K562 (cell line): ENCODE measurements around the gene KIAA0513. TPM values are rescaled to one million over a fixed set of nuclear protein-coding genes. Genes with fewer than 3 reads are reported as not detected.
A peak's percentile ranks its signal among the peaks of the same experiment; 100 is the strongest.

Experiments used
- CSDE1 ChIP-seq, 2 experiments: fragments of 450-650 bp; IDR thresholded peaks; 2 replicates each; pipeline ENCODE4 v1.6.1; 2016; ENCODE audit warnings: mild to moderate bottlenecking in 1 of 2
- ELK1 ChIP-seq: sonication (generic); formaldehyde crosslinking; IDR thresholded peaks from 2 replicates; pipeline ENCODE4 v1.8.1; 2022; ENCODE audit warnings: missing genetic modification reagents
- GATA2 ChIP-seq: sonication (generic); formaldehyde crosslinking; IDR thresholded peaks from 2 replicates; pipeline ENCODE4 v1.4.0; 2020; ENCODE audit warnings: mild to moderate bottlenecking, missing genetic modification reagents
- GTF2E2 ChIP-seq: fragments of 200-800 bp; sonication (Bioruptor generic); IDR thresholded peaks from 2 replicates; pipeline ENCODE4 v1.6.1; 2016; ENCODE audit warnings: missing genetic modification characterization, missing compliant biosample characterization
- JUN ChIP-seq, 2 experiments: sonication (generic) in 1 of 2; formaldehyde crosslinking in 1 of 2; IDR thresholded peaks; 2 replicates each; pipeline versions ENCODE4 v1.6.1 to v1.8.0; 2012 to 2022; ENCODE audit warnings: borderline replicate concordance in 2 of 2, mild to moderate bottlenecking in 2 of 2, improper control_type of control experiment in 1 of 2, low read depth in 1 of 2, low read length in 1 of 2, missing genetic modification reagents in 1 of 2
- KLF1 ChIP-seq: fragments of 450-650 bp; IDR thresholded peaks from 2 replicates; pipeline ENCODE4 v1.6.1; 2016; ENCODE audit warnings: missing genetic modification characterization, missing compliant biosample characterization
- L3MBTL2 ChIP-seq: fragments of 450-650 bp; IDR thresholded peaks from 2 replicates; pipeline ENCODE4 v1.6.1; 2016; ENCODE audit warnings: mild to moderate bottlenecking, moderate library complexity
- MLLT1 ChIP-seq, 2 experiments: fragments of 450-650 bp; IDR thresholded peaks; 2 replicates each; pipeline ENCODE4 v1.6.1; 2016
- POLR2H ChIP-seq: IDR thresholded peaks from 2 replicates; pipeline ENCODE4 v1.6.1; 2016; ENCODE audit warnings: missing genetic modification characterization, low read depth, mild to moderate bottlenecking, control low read depth, missing compliant biosample characterization, moderate library complexity
- RAD21 ChIP-seq, 2 experiments: fragments of 250-450 bp in 1 of 2; fragments of 450-650 bp in 1 of 2; sonication (Bioruptor Pico) in 1 of 2; formaldehyde crosslinking in 1 of 2; IDR thresholded peaks in 1 of 2; conservative IDR thresholded peaks in 1 of 2; 2 replicates each; pipeline versions ENCODE4 v1.4.0 to v1.8.0; 2020 to 2022; ENCODE audit warnings: mild to moderate bottlenecking in 2 of 2, moderate library complexity in 1 of 2
- REST ChIP-seq, 2 experiments: fragments of 450-650 bp; formaldehyde crosslinking in 1 of 2; IDR thresholded peaks; 2 replicates each; pipeline versions ENCODE4 v1.4.0 to v1.6.1; 2014 to 2020; ENCODE audit warnings: mild to moderate bottlenecking in 2 of 2, borderline replicate concordance in 1 of 2, low read depth in 1 of 2
- TEAD4 ChIP-seq, 2 experiments: sonication (generic) in 1 of 2; formaldehyde crosslinking in 1 of 2; IDR thresholded peaks; 2 replicates each; pipeline versions ENCODE4 v1.6.1 to v1.8.0; 2012 to 2022; ENCODE audit warnings: borderline replicate concordance in 1 of 2, inconsistent platforms in 1 of 2, low read length in 1 of 2, mild to moderate bottlenecking in 1 of 2, missing genetic modification reagents in 1 of 2
- ZNF830 ChIP-seq: fragments of 250-450 bp; sonication (Bioruptor Pico); IDR thresholded peaks from 2 replicates; pipeline ENCODE4 v1.5.0; 2021; ENCODE audit warnings: mild to moderate bottlenecking
- polyA plus RNA-seq, 8 experiments: library from polyadenylated mRNA; depleted of rRNA in 4 of 8; stranded (reverse) in 5 of 8; unstranded in 3 of 8; fragments of >200 nt; fragmentation: Nextera tagmentation in 2 of 8; fragmentation: Illumina TruSeq in 1 of 8; extraction: Ambion mirVana in 2 of 8; extraction: Trizol in 1 of 8; gene quantifications; 2 replicates each; pipeline versions ENCODE4 v1.2.1 to v1.2.3, GENCODE V29; 2011 to 2014; ENCODE audit warnings: inconsistent platforms in 1 of 8, missing spikeins in 1 of 8
- total RNA-seq, 7 experiments: library from RNA; depleted of rRNA in 6 of 7; stranded (reverse); fragments of >200 nt in 6 of 7; fragmentation: Illumina TruSeq in 2 of 7; extraction: Trizol in 2 of 7; gene quantifications; 2 replicates each; pipeline versions ENCODE4 v1.2.1 to v1.2.3, GENCODE V29; 2011 to 2021; ENCODE audit warnings: low replicate concordance in 1 of 7

Gene KIAA0513
- total and polyA plus RNA-seq, 9 of the 15 experiments (the other 6 are each of a cell fraction or from before 2014, with no cell fraction given): 0.18 to 13.7 (median 10.2) TPM

GRCh38 chr16:85046931-85047866 lies 19.6 kb downstream of the KIAA0513 start (continued):
- no peak for TF ChIP-seq REST (IDR thresholded peaks at IDR 0.05; ENCODE audit: borderline replicate concordance)
- TF ChIP-seq REST (CRISPR knock-in tag; IDR thresholded peaks at IDR 0.05; ENCODE audit: low read depth): no peak; the same call in 1 of the 2 replicates
- TF ChIP-seq RAD21 (CRISPR knock-in tag; conservative IDR thresholded peaks at IDR 0.05 in 1 of 2, IDR thresholded peaks at IDR 0.05 in 1 of 2): peak in 1 of 2 experiments; percentile 35; a peak in 1 of 4 replicates
- no peak for TF ChIP-seq JUN (IDR thresholded peaks at IDR 0.05; ENCODE audit: borderline replicate concordance, low read depth, low read length)
- TF ChIP-seq JUN (CRISPR knock-in tag; IDR thresholded peaks at IDR 0.05; ENCODE audit: borderline replicate concordance): no peak
- TF ChIP-seq TEAD4 (IDR thresholded peaks at IDR 0.05; ENCODE audit: low read length): peak; percentile 90
- TF ChIP-seq TEAD4 (CRISPR knock-in tag; IDR thresholded peaks at IDR 0.05; ENCODE audit: borderline replicate concordance): no peak
- peak; percentile 85 for TF ChIP-seq GTF2E2 (tag)
- TF ChIP-seq ELK1 (CRISPR knock-in tag): no peak
- TF ChIP-seq ZNF830: peak; percentile 92
- TF ChIP-seq GATA2: peak; percentile 91
- peak; percentile 19 to 78; a peak in 3 of 4 replicates for TF ChIP-seq MLLT1 (IDR thresholded peaks at IDR 0.05)
- TF ChIP-seq L3MBTL2: peak; percentile 91
- peak; percentile 82 for TF ChIP-seq POLR2H (tag)
- TF ChIP-seq CSDE1 (IDR thresholded peaks at IDR 0.05): 0 out of 4 replicates have a peak, but pooled peaks of 1 of the 2 experiments have one; percentile 10
- TF ChIP-seq KLF1 (tag): no peak
